GM19025 (cell line): ENCODE measurements around the gene ZCCHC24.

Experiments
- ATAC-seq: cut with Tn5 transposase; IDR thresholded peaks from one replicate; pipeline ENCODE4 v1.9.1; 2021; ENCODE audit warnings: mild to moderate bottlenecking, low read depth, moderate library complexity; ENCODE audit not compliant: unreplicated experiment

The ZCCHC24 gene

DNA sequence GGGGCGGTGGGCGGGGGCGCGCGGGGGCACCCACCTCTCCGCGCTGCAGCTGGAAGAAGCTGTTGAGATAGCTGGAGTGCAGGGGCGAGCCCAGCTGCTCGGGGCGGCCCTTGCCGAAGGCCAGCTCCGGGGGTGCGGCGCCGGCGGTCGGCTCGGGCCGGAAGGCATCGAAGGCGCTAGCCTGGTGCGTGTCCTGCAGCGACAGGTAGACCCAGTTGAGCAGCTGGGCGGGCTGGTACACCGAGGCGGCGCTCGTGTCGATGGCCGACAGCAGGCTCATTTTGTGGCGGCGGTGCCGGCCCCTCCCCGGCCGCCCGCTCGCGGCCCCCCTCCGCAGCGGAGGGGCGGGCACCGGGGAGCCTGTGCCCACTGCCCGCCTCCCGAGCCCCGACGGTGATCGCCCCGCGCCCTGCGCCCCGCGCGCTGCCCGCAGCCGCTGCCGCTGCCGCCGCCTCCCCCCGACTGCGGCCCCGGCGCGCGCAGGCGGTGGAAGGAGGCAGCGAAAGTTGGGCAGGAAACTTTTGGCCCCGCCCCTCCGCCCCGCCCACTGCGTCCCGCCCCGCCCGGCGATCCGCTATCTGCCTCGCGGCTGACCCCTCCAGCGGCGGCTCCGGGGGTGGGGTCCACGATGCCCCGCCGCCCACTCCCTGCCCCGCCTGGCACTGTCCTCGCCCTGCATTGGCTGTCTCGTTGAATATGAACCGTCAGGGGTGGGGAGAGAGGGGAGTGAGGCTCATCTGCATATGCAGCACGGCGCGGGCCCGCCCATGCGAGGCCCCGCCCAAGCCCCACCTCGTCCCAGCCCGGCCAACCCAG, at the start of gene ZCCHC24:
Gene ZCCHC24 (minus strand): TSS at position 464 of the 816 bp plus-strand sequence. CDS start 184 bp downstream, at position 280.
- peak; percentile 91 for ATAC-seq

DNA sequence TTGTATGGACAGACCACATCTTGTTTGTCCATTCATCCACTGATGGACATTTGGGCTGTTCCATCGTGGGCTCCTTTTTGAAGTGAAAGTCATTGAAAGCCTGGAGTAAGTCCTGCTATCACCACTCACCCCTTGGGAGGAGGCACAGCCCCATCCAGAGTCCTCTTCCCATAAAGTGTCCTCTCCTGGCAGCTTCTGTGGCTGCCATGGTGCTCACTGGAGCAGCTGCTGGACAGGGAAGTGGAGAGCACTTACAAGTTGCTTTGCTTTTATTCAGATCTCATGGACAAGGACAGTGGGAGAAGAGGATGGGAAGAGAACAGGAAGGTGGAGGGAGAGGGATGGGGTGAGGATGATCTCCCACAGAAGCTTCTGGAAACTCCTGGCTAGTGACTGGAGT, 48.4 kb upstream of the ZCCHC24 start:
- ATAC-seq, result no peak

- ATAC-seq, result no peak
Observed at GRCh38 chr10:79492839-79493238, 47.4 kb upstream of the ZCCHC24 start.

DNA sequence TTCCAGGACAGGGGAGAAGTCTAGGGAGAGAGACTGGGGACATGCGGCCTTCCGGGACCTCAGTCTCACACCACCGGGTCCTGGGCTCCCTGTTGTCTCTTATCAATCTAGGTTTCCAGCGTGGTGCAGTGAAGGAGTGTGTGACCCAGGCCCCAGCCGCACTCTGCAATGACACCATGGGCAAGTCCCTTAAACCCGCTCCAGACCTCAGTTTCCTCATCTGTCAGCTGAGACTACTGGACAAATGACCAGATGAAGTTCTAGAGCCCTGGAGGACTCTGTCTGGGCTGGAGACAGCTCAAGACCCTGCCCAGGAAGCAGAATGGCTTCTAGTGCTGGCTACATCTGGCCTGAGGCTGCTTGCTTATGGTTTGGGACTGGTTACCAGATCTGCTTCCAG, 46.8 kb upstream of the ZCCHC24 start:
- ATAC-seq, result no peak

DNA sequence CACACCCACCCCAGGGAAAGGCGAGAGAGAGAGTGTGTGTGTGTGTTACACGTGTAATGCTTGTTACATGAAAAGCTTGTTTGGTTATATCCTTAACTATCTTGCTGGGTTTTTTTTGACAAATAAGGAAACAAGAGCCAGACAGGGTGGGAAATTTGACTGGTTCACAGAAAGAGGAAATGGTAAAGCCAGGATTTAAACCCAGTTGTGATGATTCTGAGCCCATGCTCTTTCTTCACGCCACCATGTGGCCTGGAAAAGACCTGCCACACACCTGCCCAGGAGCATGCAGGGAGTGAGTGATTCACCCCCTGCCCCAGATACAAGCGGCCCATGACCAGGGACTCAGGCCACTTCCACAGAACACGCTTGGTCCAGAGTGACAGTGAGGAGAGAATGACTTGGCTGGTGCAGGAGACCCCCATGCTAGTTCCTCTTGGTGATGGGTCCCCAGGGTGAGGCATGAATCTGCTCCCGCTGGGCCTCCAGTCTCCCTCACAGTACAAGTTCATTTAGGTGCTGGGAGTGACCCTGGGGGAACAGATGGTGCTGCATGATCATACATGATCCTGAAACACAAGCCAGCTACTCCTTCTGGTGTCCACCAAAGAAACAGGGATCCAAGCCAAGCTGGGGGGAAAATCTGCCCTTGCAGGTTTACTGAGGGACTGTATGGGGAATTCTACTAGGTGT, 45.9 kb upstream of the ZCCHC24 start:
- ATAC-seq, result no peak

- ATAC-seq, result no peak
Observed at GRCh38 chr10:79490400-79491142, 45.1 kb upstream of the ZCCHC24 start.

DNA sequence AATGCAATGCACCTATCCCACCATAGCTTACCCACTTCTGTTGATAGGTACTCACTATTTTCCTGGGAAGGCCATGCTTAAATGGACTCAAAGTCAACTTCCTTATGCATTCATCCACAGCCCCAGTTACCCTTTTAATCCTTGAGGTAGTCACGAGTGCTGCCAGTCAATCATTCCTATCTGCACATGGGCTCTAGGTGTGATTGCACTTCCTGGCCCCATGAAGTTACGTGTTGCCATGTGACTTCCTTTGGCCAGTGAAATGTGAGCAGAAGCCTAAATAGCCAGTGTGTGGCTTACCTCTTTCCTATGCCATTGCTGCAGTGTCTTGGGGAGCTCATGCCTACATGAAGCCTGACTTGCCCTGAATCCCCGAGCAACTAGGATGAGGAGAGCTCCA, 43.4 kb upstream of the ZCCHC24 start:
- no peak for ATAC-seq

- no peak for ATAC-seq
Observed at GRCh38 chr10:79488336-79488735, 42.9 kb upstream of the ZCCHC24 start.

- peak; percentile 72 for ATAC-seq
Observed at GRCh38 chr10:79487296-79488194, 42.1 kb upstream of the ZCCHC24 start.

- ATAC-seq, result no peak
Observed at GRCh38 chr10:79484476-79484875, 39.1 kb upstream of the ZCCHC24 start.

GRCh38 chr10:79483948-79484347, 38.5 kb upstream of the ZCCHC24 start:
- no peak for ATAC-seq

DNA sequence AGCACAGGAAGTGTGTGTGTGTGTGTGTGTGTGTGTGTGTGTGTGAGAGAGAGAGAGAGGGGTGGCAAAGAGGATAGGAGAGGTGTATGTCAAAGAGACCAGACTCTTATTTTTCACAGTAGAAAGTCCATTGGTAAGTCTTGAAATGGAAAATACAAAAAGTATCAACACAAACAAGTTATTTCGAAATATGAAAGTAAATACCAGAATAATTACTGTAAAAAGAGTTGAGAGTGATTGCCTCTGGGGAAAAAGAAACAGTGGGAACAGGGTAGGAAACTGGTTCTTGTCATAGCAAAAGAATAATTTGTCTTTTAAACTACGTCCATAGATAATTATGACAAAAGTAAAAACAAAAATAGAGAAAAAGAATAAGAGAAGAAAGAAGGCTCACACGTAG, 37.9 kb upstream of the ZCCHC24 start:
- no peak for ATAC-seq

- ATAC-seq, result no peak
Observed at GRCh38 chr10:79482741-79483140, 37.3 kb upstream of the ZCCHC24 start.

- ATAC-seq, result no peak
Observed at GRCh38 chr10:79482304-79482703, 36.9 kb upstream of the ZCCHC24 start.

- ATAC-seq, result no peak
Observed at GRCh38 chr10:79479283-79479909, 34.0 kb upstream of the ZCCHC24 start.

DNA sequence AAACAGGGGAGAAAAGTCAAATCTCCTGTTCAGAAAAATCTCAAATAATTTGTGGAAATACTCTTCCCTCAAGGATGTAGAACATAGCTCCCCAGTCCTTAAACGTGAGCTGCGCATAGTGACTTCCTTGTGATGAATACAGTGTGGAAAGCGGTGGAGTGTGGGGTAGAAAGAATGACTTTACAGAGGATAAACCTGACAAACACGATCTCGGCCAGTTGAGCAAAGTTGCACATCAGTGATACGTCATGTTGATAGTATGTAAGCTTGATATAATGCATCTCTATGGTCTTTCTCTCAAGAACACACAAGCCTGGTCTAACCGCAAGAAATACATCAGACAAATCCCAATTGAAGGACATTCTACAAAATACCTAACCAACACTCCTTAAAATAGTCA, 32.0 kb upstream of the ZCCHC24 start:
- ATAC-seq, result no peak

GRCh38 chr10:79476645-79477044, 31.2 kb upstream of the ZCCHC24 start:
- ATAC-seq, result no peak

DNA sequence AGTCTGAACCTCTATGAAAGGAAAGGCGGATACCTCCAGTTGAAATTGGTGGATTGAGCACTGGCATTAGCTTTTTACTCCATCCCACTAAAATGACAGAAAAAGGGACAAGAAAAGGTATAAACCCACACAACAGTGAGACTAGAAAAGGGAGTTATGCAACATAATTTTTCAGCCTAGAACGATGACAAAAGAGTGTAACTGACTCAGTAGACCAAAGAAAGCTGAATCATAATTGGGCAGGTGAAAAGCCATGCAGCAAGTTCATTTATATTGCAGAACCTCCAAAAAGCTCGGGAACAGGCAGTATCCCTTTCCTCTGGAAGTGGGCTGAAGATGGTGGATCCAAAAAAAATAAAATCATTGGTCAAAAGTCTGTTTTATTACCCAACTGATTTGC, 30.5 kb upstream of the ZCCHC24 start:
- ATAC-seq, result no peak

GRCh38 chr10:79475119-79475653, 29.8 kb upstream of the ZCCHC24 start:
- no peak for ATAC-seq
